Measurements from ENCODE around the gene TREML2. TPM values are rescaled to one million over a fixed set of nuclear protein-coding genes. Genes with fewer than 3 reads are reported as not detected.
"Not testable (repeated sequence)": the region's sequence is repeated elsewhere in the genome, so short reads cannot be mapped to it uniquely, and the experiment has no call there.

The TREML2 gene
- total RNA-seq, 6 experiments from 2014 or later, result 0.06 to 0.20 (median 0.12) TPM; not detected in 2

GRCh38 chr6:41190791-41191190, 10.2 kb downstream of the TREML2 start:
- no peak overlapping the region for H3K27ac ChIP-seq
- H3K9me3 ChIP-seq, result no peaks in the 10 kb centered on the region
- 13% methylated on average over 1 of the region's 3 CpGs for WGBS (ENCODE audit: insufficient coverage, low coverage, low lambda C conversion rate, missing lambda C conversion rate)
- TF ChIP-seq CTCF (IDR thresholded peaks at IDR 0.05), result no peak
- no peak for TF ChIP-seq POLR2A (IDR thresholded peaks at IDR 0.05)
- ATAC-seq (no peak), DNase-seq (no peak)
- intact Hi-C loops (cut with DNase I), result no loop called here
- H3K36me3 ChIP-seq, result no peaks in the 10 kb centered on the region
- no peaks in the 10 kb centered on the region for H3K4me1 ChIP-seq
- H3K4me3 ChIP-seq, result no peak overlapping the region
- H3K27me3 ChIP-seq, result no peaks in the 10 kb centered on the region

GRCh38 chr6:41189967-41190366, 11.0 kb downstream of the TREML2 start:
- WGBS (ENCODE audit: insufficient coverage, low coverage, low lambda C conversion rate, missing lambda C conversion rate), result 68% methylated on average over 2 of the region's 2 CpGs
- no peaks in the 10 kb centered on the region for H3K4me1 ChIP-seq
- no peaks in the 10 kb centered on the region for H3K36me3 ChIP-seq
- no peak for DNase-seq
- TF ChIP-seq POLR2A (IDR thresholded peaks at IDR 0.05), result no peak
- no peak for TF ChIP-seq CTCF (IDR thresholded peaks at IDR 0.05)
- no peak for ATAC-seq
- H3K9me3 ChIP-seq, result no peaks in the 10 kb centered on the region
- no peak overlapping the region for H3K27ac ChIP-seq
- H3K27me3 ChIP-seq, result no peaks in the 10 kb centered on the region
- H3K4me3 ChIP-seq, result no peak overlapping the region
- intact Hi-C loops (cut with DNase I), result no loop called here

- ATAC-seq; DNase-seq; H3K4me3 ChIP-seq; intact Hi-C loops (cut with DNase I); H3K9me3 ChIP-seq; H3K27ac ChIP-seq; H3K27me3 ChIP-seq; H3K36me3 ChIP-seq; H3K4me1 ChIP-seq: not testable (repeated sequence)
These were observed 11.9 kb downstream of the TREML2 start for GRCh38 chr6:41189046-41189445.

GRCh38 chr6:41187924-41188886, 12.7 kb downstream of the TREML2 start:
- no peak for ATAC-seq
- no peaks in the 10 kb centered on the region for H3K27me3 ChIP-seq
- intact Hi-C loops (cut with DNase I), result no loop called here
- H3K36me3 ChIP-seq, result no peaks in the 10 kb centered on the region
- 57% methylated on average over 3 of the region's 8 CpGs for WGBS (ENCODE audit: insufficient coverage, low coverage, low lambda C conversion rate, missing lambda C conversion rate)
- TF ChIP-seq POLR2A (IDR thresholded peaks at IDR 0.05) (no peak), CTCF (IDR thresholded peaks at IDR 0.05) (no peak)
- H3K4me1 ChIP-seq, result no peaks in the 10 kb centered on the region
- H3K4me3 ChIP-seq, result no peak overlapping the region
- no peak for DNase-seq
- H3K27ac ChIP-seq, result no peak overlapping the region
- no peaks in the 10 kb centered on the region for H3K9me3 ChIP-seq

GRCh38 chr6:41186031-41186562, 14.9 kb downstream of the TREML2 start:
- no peaks in the 10 kb centered on the region for H3K36me3 ChIP-seq
- WGBS (ENCODE audit: insufficient coverage, low coverage, low lambda C conversion rate, missing lambda C conversion rate), result 43% methylated on average over 6 of the region's 10 CpGs
- no peaks in the 10 kb centered on the region for H3K9me3 ChIP-seq
- no peaks in the 10 kb centered on the region for H3K4me1 ChIP-seq
- DNase-seq, result no peak
- no peak for TF ChIP-seq CTCF (IDR thresholded peaks at IDR 0.05)
- TF ChIP-seq POLR2A (IDR thresholded peaks at IDR 0.05), result no peak
- intact Hi-C loops (cut with DNase I), result no loop called here
- no peak for ATAC-seq
- H3K4me3 ChIP-seq, result no peak overlapping the region
- no peak overlapping the region for H3K27ac ChIP-seq
- H3K27me3 ChIP-seq, result no peaks in the 10 kb centered on the region

Data from right lobe of liver (tissue), 6 donors.